GM12874 (cell line): ENCODE measurements around the gene FAM107A.

Source experiments
- CTCF ChIP-seq: IDR thresholded peaks from 2 replicates; pipeline ENCODE4 v1.5.1; 2011; ENCODE audit warnings: low read depth, mild to moderate bottlenecking, control low read depth, low read length, moderate library complexity; ENCODE audit not compliant: insufficient read depth

Gene FAM107A

GRCh38 chr3:58544541-58544940 is 32.6 kb downstream of the FAM107A start:
- no peak for TF ChIP-seq CTCF

- no peak for TF ChIP-seq CTCF
Observed at GRCh38 chr3:58540176-58540858, 36.9 kb downstream of the FAM107A start.

GRCh38 chr3:58539626-58540025 is 37.6 kb downstream of the FAM107A start:
- TF ChIP-seq CTCF: no peak

GRCh38 chr3:58537412-58538301 is 39.5 kb downstream of the FAM107A start:
- TF ChIP-seq CTCF: no peak

- TF ChIP-seq CTCF: no peak
Observed at GRCh38 chr3:58536501-58537411, 40.4 kb downstream of the FAM107A start, which contains the start of gene ACOX2. Gene ACOX2 (minus strand): TSS chr3:58537190. CDS start chr3:58535106, 2,084 bp downstream.

- TF ChIP-seq CTCF: no peak
Observed at GRCh38 chr3:58535531-58536500, 41.4 kb downstream of the FAM107A start.
